Mesodermal cell (in vitro differentiated cells): ENCODE data around the gene PITRM1.
A peak's percentile ranks its signal among the peaks of the same experiment; 100 is the strongest.
"Not testable (repeated sequence)": the region's sequence is repeated elsewhere in the genome, so short reads cannot be mapped to it uniquely, and the experiment has no call there.

Source experiments
- H3K27ac ChIP-seq: 2 replicates; pipeline ENCODE4 v1.7.0; 2013; ENCODE audit warnings: mild to moderate bottlenecking, low read depth, low read length, moderate library complexity; ENCODE audit not compliant: severe bottlenecking
- H3K36me3 ChIP-seq: 2 replicates; pipeline ENCODE4 v1.7.1; 2013; ENCODE audit warnings: mild to moderate bottlenecking, low read length, moderate library complexity; ENCODE audit not compliant: control insufficient read depth, insufficient read depth
- H3K4me1 ChIP-seq: one replicate; pipeline ENCODE4 v1.7.1; 2013; ENCODE audit warnings: mild to moderate bottlenecking, low read length; ENCODE audit not compliant: insufficient read depth, control insufficient read depth, poor library complexity, severe bottlenecking
- H3K4me3 ChIP-seq: 2 replicates; pipeline ENCODE4 v1.7.0; 2013; ENCODE audit warnings: low read length, control low read depth, mild to moderate bottlenecking; ENCODE audit not compliant: insufficient read depth, poor library complexity, severe bottlenecking; ENCODE audit errors: extremely low read depth
- H3K9me3 ChIP-seq: 2 replicates; pipeline ENCODE4 v1.7.1; 2013; ENCODE audit warnings: mild to moderate bottlenecking, low read length, moderate library complexity; ENCODE audit not compliant: control insufficient read depth
- WGBS, 2 experiments: methylation state at CpG; one replicate each; pipeline ENCODE4 v1.1.5; 2013; ENCODE audit warnings: missing lambda C conversion rate in 2 of 2; ENCODE audit not compliant: insufficient coverage in 2 of 2; 5-methylcytosine and 5-hydroxymethylcytosine counted together

Gene PITRM1

GRCh38 chr10:3180355-3181025 lies 7.9 kb upstream of the PITRM1 start:
- WGBS, 2 experiments: 82 to 83% methylated on average over 5 of the region's 6 CpGs
- H3K27ac ChIP-seq: no peak overlapping the region
- no peaks in the 10 kb centered on the region for H3K36me3 ChIP-seq

GRCh38 chr10:3179174-3179573 lies 6.6 kb upstream of the PITRM1 start:
- no peak overlapping the region for H3K4me3 ChIP-seq
- no peaks in the 10 kb centered on the region for H3K36me3 ChIP-seq
- H3K27ac ChIP-seq: no peak overlapping the region
- 81 to 100% methylated on average over 2 to 3 of the region's 5 CpGs for WGBS, 2 experiments
- no peaks in the 10 kb centered on the region for H3K4me1 ChIP-seq
- peaks cover 5% of the 10 kb centered on the region for H3K9me3 ChIP-seq

More at GRCh38 chr10:3180355-3181025, 7.9 kb upstream of the PITRM1 start:
- Histone ChIP-seq H3K4me1 (no peaks in the 10 kb centered on the region), H3K4me3 (no peak overlapping the region), H3K9me3 (peaks cover 5% of the 10 kb centered on the region)

GRCh38 chr10:3178042-3178441 lies 5.5 kb upstream of the PITRM1 start:
- WGBS, 2 experiments: 93% methylated on average over 4 to 5 of the region's 5 CpGs
- no peak overlapping the region for H3K27ac ChIP-seq
- H3K36me3 ChIP-seq: no peaks in the 10 kb centered on the region

GRCh38 chr10:3173171-3173878 lies 743 bp upstream of the PITRM1 start:
- WGBS, 2 experiments: 61 to 67% methylated on average over 13 to 22 of the region's 26 CpGs
- Histone ChIP-seq H3K27ac (no peak overlapping the region), H3K36me3 (peaks cover 24% of the 10 kb centered on the region), H3K4me1 (no peaks in the 10 kb centered on the region), H3K4me3 (peak overlapping the region; percentile 31), H3K9me3 (peaks cover 5% of the 10 kb centered on the region)

More at GRCh38 chr10:3178042-3178441, 5.5 kb upstream of the PITRM1 start:
- no peaks in the 10 kb centered on the region for H3K4me1 ChIP-seq
- H3K4me3 ChIP-seq: no peak overlapping the region
- H3K9me3 ChIP-seq: peaks cover 5% of the 10 kb centered on the region

GRCh38 chr10:3172081-3172445 lies 519 bp downstream of the PITRM1 start:
- Histone ChIP-seq H3K27ac (peak overlapping the region; percentile 69), H3K9me3 (no peaks in the 10 kb centered on the region), H3K36me3 (peaks cover 37% of the 10 kb centered on the region), H3K4me1 (no peaks in the 10 kb centered on the region), H3K4me3 (peak overlapping the region; percentile 81)
- WGBS, 2 experiments: 7 to 11% methylated on average over 11 to 16 of the region's 21 CpGs

- H3K4me1 ChIP-seq, H3K27ac ChIP-seq, H3K9me3 ChIP-seq: not testable (repeated sequence)
- peaks cover 42% of the 10 kb centered on the region for H3K36me3 ChIP-seq
- WGBS, 2 experiments: 88 to 92% methylated on average over 6 to 7 of the region's 11 CpGs
- peak overlapping the region; percentile 81 for H3K4me3 ChIP-seq
These were observed 1.1 kb downstream of the PITRM1 start for GRCh38 chr10:3171488-3171887.

- Histone ChIP-seq H3K4me3 (no peak overlapping the region), H3K36me3 (peaks cover 61% of the 10 kb centered on the region), H3K27ac (no peak overlapping the region), H3K9me3 (no peaks in the 10 kb centered on the region), H3K4me1 (no peaks in the 10 kb centered on the region)
- WGBS, 2 experiments: 91 to 93% methylated on average over 9 to 10 of the region's 10 CpGs
These were observed 2.9 kb downstream of the PITRM1 start for GRCh38 chr10:3169673-3170072.

GRCh38 chr10:3169271-3169670 lies 3.3 kb downstream of the PITRM1 start:
- H3K4me1 ChIP-seq: no peaks in the 10 kb centered on the region
- WGBS, 2 experiments: 95 to 99% methylated on average over 8 to 10 of the region's 10 CpGs
- no peak overlapping the region for H3K4me3 ChIP-seq
- no peak overlapping the region for H3K27ac ChIP-seq
- H3K36me3 ChIP-seq: peaks cover 65% of the 10 kb centered on the region
- no peaks in the 10 kb centered on the region for H3K9me3 ChIP-seq

GRCh38 chr10:3167611-3168330 lies 4.8 kb downstream of the PITRM1 start:
- no peak overlapping the region for H3K27ac ChIP-seq
- H3K36me3 ChIP-seq: peaks cover 78% of the 10 kb centered on the region
- WGBS, 2 experiments: 90 to 91% methylated on average over 16 to 18 of the region's 21 CpGs
- no peaks in the 10 kb centered on the region for H3K9me3 ChIP-seq
- H3K4me3 ChIP-seq: no peak overlapping the region
- no peaks in the 10 kb centered on the region for H3K4me1 ChIP-seq

- no peak overlapping the region for H3K4me3 ChIP-seq
- 87 to 98% methylated on average over 5 to 7 of the region's 10 CpGs for WGBS, 2 experiments
- H3K27ac ChIP-seq: no peak overlapping the region
- H3K9me3 ChIP-seq: no peaks in the 10 kb centered on the region
- H3K4me1 ChIP-seq: no peaks in the 10 kb centered on the region
- peaks cover 86% of the 10 kb centered on the region for H3K36me3 ChIP-seq
These were observed 5.9 kb downstream of the PITRM1 start for GRCh38 chr10:3166496-3167290.
